ENCODE results near the gene SEC11A.

- TF ChIP-seq CTCF (conservative IDR thresholded peaks at IDR 0.05): no peak
- TF ChIP-seq ZFX (IDR thresholded peaks at IDR 0.05): peak; percentile 60; the same call in 1 of the 2 replicates
Measured at GRCh38 chr15:84747416-84748273, 31.7 kb upstream of the SEC11A start.

Data from C4-2B (cell line).